ENCODE data around the gene ZIC4. TPM values are rescaled to one million over a fixed set of nuclear protein-coding genes. Genes with fewer than 3 reads are reported as not detected.

Gene ZIC4
- total and polyA plus RNA-seq, 2 of the 4 experiments (the other 2 are of a cell fraction), result not detected

GRCh38 chr3:147425388-147425850 is 19.1 kb upstream of the ZIC4 start:
- H3K9me3 ChIP-seq (ENCODE audit: control insufficient read depth, insufficient read depth, low read length), result peaks cover 16% of the 10 kb centered on the region
- H2AK9ac ChIP-seq (replicated peaks; ENCODE audit: low read depth, low read length, poor library complexity), result no peak overlapping the region
- H3K27me3 ChIP-seq (ENCODE audit: control insufficient read depth, insufficient read depth, low read length), result peaks cover 48% of the 10 kb centered on the region
- TF ChIP-seq RCOR1 (IDR thresholded peaks at IDR 0.05; ENCODE audit: insufficient replicate concordance, low read length) (no peak), MAFK (IDR thresholded peaks at IDR 0.05; ENCODE audit: low read depth, low read length) (no peak), NFE2L2 (IDR thresholded peaks at IDR 0.05; ENCODE audit: low read depth, low read length) (no peak), MXI1 (IDR thresholded peaks at IDR 0.05; ENCODE audit: borderline replicate concordance, low read depth, low read length) (no peak), CTCF (conservative IDR thresholded peaks at IDR 0.05; ENCODE audit: low read depth, low read length) (no peak), RFX5 (IDR thresholded peaks at IDR 0.05; ENCODE audit: low read depth, low read length) (no peak), RAD21 (IDR thresholded peaks at IDR 0.05; ENCODE audit: low read length) (no peak), FOS (IDR thresholded peaks at IDR 0.05; ENCODE audit: low read depth, low read length) (no peak), MAZ (IDR thresholded peaks at IDR 0.05; ENCODE audit: borderline replicate concordance, low read depth, low read length) (no peak), USF2 (IDR thresholded peaks at IDR 0.05; ENCODE audit: low read depth, low read length) (no peak), CEBPB (IDR thresholded peaks at IDR 0.05; ENCODE audit: low read depth, low read length) (no peak), CHD1 (IDR thresholded peaks at IDR 0.05; ENCODE audit: low read depth, low read length) (no peak), BHLHE40 (IDR thresholded peaks at IDR 0.05; ENCODE audit: low read depth, low read length) (no peak), ELK1 (IDR thresholded peaks at IDR 0.05; ENCODE audit: borderline replicate concordance, low read depth, low read length) (no peak), SMC3 (IDR thresholded peaks at IDR 0.05; ENCODE audit: low read depth, low read length) (no peak), POLR2A (IDR thresholded peaks at IDR 0.05; ENCODE audit: low read depth, low read length) (no peak)
- no peak overlapping the region for H4K5ac ChIP-seq (ENCODE audit: low read depth, low read length)
- no peaks in the 10 kb centered on the region for H3K36me3 ChIP-seq (ENCODE audit: control insufficient read depth, insufficient read depth, low read length)
- no peak overlapping the region for H3K56ac ChIP-seq (ENCODE audit: extremely low read depth, insufficient read depth, low read length)
- H3K4me1 ChIP-seq (ENCODE audit: control insufficient read depth, insufficient read depth, low read length), result no peaks in the 10 kb centered on the region
- POLR2A ChIA-PET (ENCODE audit: unreplicated experiment), result no interaction called here
- WGBS, 2 experiments (ENCODE audit: extremely low coverage in 2 of 2, insufficient read length in 1 of 2), result no CpG with 5 or more reads among the region's 1 CpG
- no peak overlapping the region for H3K9ac ChIP-seq (ENCODE audit: low read depth, low read length)
- ATAC-seq (ENCODE audit: low read depth) (no peak), DNase-seq (no peak)
- no peak overlapping the region for H3K4me3 ChIP-seq (ENCODE audit: insufficient read depth, low read depth, low read length)
- no peak overlapping the region for H2AFZ ChIP-seq (replicated peaks; ENCODE audit: low read length, poor library complexity)
- H2BK20ac ChIP-seq (ENCODE audit: low read depth, low read length), result no peak overlapping the region
- CTCF ChIA-PET, result no interaction called here
- H3K9me1 ChIP-seq (ENCODE audit: insufficient read depth, low read length), result no peaks in the 10 kb centered on the region
- H3K23ac ChIP-seq (ENCODE audit: low read depth, low read length), result no peak overlapping the region
- H2AK5ac ChIP-seq (ENCODE audit: low read depth, low read length), result no peak overlapping the region
- H4K91ac ChIP-seq (ENCODE audit: insufficient read depth, low read depth, low read length), result no peak overlapping the region
- intact Hi-C loops (cut with micrococcal nuclease), result no loop called here
- no peak overlapping the region for H2BK120ac ChIP-seq (ENCODE audit: low read depth, low read length)
- H4K20me1 ChIP-seq (ENCODE audit: insufficient read depth, low read length), result no peaks in the 10 kb centered on the region
- no peak overlapping the region for H3K27ac ChIP-seq (ENCODE audit: insufficient read depth, low read length)
- dilution Hi-C loops (cut with HindIII; ENCODE audit: low sequenced_read_pairs, unreplicated experiment), result no loop called here
- H4K8ac ChIP-seq (ENCODE audit: low read depth in 2 of 2, low read length in 2 of 2), result no peak overlapping the region
- H3K4ac ChIP-seq (ENCODE audit: low read depth, low read length), result no peak overlapping the region
- in situ Hi-C loops (cut with MboI; ENCODE audit: low sequenced_read_pairs), result no loop called here
- no peaks in the 10 kb centered on the region for H3K79me1 ChIP-seq (ENCODE audit: low read depth in 1 of 2, low read length in 2 of 2)
- no peak overlapping the region for H3K14ac ChIP-seq (replicated peaks; ENCODE audit: low read depth, low read length)
- no peak overlapping the region for H3K4me2 ChIP-seq (ENCODE audit: low read depth, low read length)
- H3K18ac ChIP-seq (ENCODE audit: low read depth, low read length), result no peak overlapping the region
- H2BK15ac ChIP-seq (ENCODE audit: low read depth, low read length), result no peak overlapping the region
- H2BK5ac ChIP-seq (ENCODE audit: low read depth, low read length, poor library complexity, severe bottlenecking), result no peak overlapping the region
- BruUV-seq (replicated peaks), result no TSS peak
